GM18508 (cell line): ENCODE results near the gene NEDD9.

ENCODE experiments used
- ATAC-seq: cut with Tn5 transposase; IDR thresholded peaks from one replicate; pipeline ENCODE4 v1.9.1; 2021; ENCODE audit warnings: moderate number of reproducible peaks; ENCODE audit not compliant: insufficient read depth, unreplicated experiment

The NEDD9 gene

DNA sequence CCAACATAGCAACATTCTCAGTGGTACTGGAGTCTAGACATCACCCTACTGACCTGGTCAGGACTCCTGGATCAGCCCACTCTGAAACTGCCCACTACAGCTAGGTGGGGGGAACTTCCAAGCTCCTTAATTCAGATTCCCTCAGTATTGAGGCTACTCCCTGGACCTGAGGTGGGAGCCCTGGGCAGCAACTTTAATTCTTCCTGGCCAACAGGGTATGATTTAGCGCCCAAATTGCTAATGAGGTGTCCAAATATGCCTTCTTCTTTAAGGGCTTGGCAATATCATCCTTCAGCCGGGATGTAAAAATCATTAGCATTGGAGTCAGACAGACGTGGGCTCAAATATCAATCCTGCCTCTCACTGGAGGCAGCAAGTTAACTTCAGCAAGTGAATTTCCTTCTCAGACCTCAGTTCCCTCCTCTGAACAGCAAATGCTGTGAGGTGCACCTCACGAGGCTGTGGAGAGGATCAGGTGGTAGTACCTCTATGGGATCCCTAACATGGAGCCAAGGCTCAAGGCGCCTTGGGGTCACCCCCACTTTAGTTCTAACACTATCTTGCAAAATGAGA is 27.6 kb downstream of the NEDD9 start:
- ATAC-seq, result no peak

- no peak for ATAC-seq
Observed at GRCh38 chr6:11204005-11204399, 28.5 kb downstream of the NEDD9 start.

GRCh38 chr6:11203306-11204004 is 29.0 kb downstream of the NEDD9 start:
- ATAC-seq, result no peak

- no peak for ATAC-seq
Observed at GRCh38 chr6:11202513-11203305, 29.8 kb downstream of the NEDD9 start.

GRCh38 chr6:11201772-11202512 is 30.5 kb downstream of the NEDD9 start:
- ATAC-seq, result no peak

- ATAC-seq, result no peak
Observed at GRCh38 chr6:11201015-11201414, 31.5 kb downstream of the NEDD9 start.

DNA sequence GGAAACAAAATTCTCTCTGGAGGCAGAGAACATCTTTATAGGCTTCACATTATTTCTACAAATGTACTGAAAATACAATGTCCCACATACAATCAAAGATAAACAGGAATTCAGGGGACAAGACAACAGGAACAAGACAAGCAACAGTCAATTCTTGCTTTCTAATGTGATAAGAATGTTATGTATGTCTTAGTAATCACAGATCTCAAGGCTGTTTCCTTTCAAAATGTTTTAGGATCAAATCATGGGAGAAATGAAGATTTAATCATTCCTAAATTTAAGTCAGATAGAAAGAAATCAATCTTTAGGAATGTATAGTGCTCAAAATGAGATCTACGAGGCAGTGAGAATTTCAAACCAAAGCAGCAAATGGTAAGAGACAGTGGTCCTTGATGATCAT is 32.1 kb downstream of the NEDD9 start:
- ATAC-seq, result no peak

DNA sequence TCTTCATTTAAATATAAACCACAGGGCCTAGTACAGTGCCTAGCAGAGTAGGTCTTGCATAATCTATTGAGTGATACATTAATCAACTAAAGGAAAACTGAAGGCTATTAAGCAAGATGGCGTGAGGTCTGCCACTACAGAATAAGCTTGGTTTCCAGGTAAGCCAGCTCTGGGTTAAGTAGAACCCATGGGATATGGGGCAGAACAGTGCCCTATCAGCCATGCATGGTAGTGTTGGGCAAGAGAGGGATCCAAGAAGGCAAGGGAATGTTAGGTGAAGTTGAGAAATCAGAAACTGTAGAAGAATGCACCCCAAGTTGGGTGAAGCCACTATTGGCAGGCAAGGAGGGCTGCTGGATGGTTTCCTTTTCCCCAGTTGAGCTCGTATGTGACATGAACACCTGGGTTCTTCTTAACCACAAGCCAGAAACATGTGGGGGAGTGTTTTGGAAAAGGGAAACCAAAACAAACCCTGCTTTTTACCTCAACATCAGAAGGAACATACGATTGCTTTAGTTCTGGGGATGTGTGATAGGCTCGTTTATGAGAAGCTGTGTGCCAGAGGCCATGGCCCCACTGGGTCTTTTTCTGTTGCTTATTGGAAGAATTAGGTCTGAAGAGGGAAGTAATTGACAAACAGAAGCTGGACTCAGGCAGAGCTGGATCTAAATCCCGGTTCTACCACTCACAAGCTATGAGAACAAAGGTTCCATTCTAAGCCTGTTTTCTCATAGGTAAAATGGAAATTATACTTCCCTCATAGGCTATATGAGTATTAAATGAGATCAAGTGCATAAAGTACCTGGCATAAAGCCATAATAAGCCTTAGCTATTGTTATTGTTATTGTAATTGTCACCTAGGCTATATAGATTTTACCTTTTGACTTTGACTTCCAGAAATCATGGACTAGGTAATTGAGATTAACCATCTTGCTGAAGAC is 33.5 kb downstream of the NEDD9 start:
- ATAC-seq, result no peak

- no peak for ATAC-seq
Observed at GRCh38 chr6:11197850-11198249, 34.6 kb downstream of the NEDD9 start.

DNA sequence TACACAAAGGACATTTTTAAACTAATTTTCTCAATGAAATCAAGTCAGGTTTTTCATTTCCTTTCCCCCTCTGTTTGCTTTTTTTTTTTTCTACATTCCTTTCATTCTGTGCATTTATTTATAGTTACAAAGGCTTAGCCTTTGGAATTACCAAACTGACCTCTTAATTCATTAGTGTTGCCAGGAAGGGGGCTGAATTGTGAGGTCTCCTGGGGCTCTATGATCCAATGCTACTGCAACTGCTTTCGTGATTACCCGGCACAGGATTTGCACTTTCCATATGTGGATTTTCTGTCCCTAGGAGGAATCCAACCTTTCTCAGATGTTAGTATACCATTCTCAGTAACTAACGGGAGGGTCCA is 35.3 kb downstream of the NEDD9 start:
- ATAC-seq, result no peak

GRCh38 chr6:11196511-11197174 is 35.8 kb downstream of the NEDD9 start:
- no peak for ATAC-seq

- ATAC-seq, result no peak
Observed at GRCh38 chr6:11194356-11195218, 37.9 kb downstream of the NEDD9 start.

DNA sequence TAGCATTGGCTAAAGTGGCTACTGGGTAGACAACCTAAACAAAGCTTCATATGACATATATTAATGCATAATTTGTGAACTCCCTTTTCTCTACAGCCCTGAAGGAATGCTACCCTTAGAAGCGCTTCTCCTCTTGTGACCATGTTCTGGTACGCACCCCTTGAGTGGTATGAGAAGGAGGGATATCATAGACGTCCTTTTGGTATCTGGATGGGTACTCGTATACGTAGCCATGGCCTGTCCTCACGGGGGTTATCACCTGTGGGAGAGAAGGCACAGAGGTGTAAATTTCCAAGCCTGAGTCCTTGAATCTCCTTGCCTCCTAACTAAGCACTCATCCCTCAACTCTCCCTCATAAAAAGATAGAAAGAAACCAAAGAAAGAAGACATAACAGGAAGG is 39.0 kb downstream of the NEDD9 start:
- ATAC-seq, result no peak

- no peak for ATAC-seq
Observed at GRCh38 chr6:11192167-11192566, 40.3 kb downstream of the NEDD9 start.

DNA sequence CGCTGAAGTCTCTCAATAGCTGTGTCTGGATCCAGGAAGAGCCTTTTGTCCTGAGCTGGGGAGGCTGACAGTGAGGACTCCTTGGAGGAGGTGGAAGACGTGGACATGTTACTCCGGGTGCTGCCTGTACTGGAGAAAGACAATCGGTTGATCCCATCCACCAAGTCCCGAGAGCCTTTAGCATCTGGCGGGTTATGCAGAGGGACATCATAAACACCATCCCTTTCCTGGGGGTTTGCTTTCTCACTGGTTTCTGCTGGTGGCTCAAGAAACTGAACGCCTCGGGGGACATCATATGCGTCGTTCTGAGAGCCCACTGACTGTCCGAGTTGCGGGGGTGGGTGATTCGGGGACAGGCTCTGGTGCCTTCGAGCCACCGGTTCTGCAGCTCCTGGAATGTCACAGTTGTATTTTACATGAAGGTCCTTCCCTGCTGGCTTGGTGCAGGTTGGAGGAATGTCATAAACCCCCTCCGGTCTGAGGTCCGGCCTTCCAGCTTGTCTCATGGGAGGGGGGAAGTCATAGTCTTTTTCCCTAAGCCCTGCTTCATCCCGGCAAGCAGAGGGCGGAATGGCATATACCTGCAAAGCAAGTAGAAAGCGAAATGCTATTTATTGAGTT is 41.7 kb downstream of the NEDD9 start:
- ATAC-seq, result no peak

DNA sequence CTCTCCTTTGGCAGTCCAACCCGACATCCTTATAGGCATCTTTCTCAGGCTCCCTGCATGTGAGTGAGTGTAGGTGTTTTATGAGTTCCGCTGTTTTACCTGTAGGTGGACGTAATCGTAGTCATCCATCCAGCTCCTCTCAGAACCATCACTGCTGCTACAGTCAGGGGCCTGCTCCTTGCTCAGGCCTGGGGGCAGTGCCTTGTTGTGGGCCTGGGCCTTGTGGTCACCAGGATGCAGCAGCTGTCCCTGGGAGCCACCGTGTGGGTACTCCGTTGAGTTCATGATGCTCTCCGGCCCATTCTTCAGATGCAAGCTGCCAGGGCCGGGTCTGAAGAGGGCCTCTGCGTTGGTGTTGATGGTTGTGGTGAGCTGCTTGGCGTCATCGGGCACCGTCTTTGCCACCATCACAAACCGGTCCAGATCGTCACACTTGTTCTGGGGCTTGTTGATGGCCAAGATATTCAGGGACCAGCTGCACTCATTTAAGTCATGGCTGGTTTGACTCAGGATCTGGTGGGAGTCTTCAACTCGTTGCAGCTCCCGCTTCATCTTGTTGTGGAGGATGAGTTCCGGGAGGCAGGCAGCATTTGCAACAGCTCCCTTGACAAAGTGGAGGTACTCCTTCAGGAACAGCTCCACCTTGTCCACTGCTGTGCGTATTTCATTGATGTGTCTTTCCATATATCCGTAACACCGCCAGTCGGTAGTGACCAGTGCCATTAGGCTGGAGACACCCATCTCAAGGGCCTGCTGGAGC is 42.4 kb downstream of the NEDD9 start:
- no peak for ATAC-seq

DNA sequence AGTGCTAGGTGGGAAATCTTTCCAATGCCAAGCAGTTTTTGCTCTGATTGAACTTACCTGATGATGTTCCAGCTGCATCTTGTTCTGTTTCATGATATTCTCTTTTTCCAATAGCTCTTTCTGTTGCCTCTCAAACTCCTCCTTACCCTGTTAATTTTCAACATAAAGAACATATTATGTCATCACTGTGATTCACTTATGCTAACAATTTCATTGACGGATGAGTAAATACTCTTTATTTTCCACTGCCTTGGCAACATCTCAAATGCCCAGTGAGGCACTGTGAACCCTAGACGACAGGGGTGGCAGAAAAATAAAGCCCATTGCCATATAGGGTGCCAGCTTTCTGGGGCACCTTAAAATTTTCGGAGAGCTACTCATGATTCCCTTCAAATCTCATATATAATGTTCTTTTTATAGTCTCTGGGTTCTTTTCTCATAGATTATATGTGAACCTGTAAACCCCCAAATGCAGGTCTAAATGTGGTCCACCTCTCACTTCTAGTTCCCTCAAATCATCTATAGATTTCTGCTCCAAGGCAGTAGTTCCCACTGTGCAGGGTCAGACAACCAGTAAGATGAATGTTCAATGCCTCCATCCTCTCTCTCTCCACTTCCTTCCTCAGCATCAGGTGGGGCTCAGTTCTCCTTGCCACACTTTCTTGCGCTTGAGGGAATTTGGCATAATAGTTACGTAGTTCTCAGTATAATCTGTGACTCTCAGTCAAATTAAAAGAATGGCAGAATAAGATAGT is 44.1 kb downstream of the NEDD9 start:
- no peak for ATAC-seq
